IPS-NIHi11 (cell line): ENCODE results near the gene SNAPIN.

Experiments used
- DNase-seq: peaks from one replicate; pipeline ENCODE4 v3.0.0; 2012; ENCODE audit warnings: mixed read lengths, low spot score

SNAPIN gene

GRCh38 chr1:153658400-153659174, at the start of gene SNAPIN:
SNAPIN (plus strand) TSS chr1:153658703; CDS start chr1:153658744, 41 bp downstream.
- DNase-seq = peak; percentile 94

- peak; percentile 91 for DNase-seq
These were observed 49.5 kb upstream of the SNAPIN start for GRCh38 chr1:153608742-153609584.

DNA sequence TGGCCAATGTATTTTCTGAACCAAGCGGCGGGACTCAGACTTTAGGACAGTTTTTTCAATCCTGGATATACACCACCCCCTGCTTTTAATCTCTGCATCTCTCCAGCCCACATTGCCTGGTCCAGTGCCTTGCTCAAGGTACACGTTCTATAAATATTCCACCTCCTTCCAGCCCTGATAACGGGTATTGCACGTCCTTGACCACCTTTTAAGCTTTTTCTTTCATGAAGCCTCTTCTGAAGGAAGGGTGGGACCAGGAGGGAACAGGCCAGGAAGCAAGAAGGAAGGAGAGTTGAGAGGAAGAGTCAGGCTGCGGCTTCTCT, 49.0 kb upstream of the SNAPIN start:
- DNase-seq = no peak

GRCh38 chr1:153610334-153610733, 48.2 kb upstream of the SNAPIN start:
- DNase-seq = no peak

DNA sequence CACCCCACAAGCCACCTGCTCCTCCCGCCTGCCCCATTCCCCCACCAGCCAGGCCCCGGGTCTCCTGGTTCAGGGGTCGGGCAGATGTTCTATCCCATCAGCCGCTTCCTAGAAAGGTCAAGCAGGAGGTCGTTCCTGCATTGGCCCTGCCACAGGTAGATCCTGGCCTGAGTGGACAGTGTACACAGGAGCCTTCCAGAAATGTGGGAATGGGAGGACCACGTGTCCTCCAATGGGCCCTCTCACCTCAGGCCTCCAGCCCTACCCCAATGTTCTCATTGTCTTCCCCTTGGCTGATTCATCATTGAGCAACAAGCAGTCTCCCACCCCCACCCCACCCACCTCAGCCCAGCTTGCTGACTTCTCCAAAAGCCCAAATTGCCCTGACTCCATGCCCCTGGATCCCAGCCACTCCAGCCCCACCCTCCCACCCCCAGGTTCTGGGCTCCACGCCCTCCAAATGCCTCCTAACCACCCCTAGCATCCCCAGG, 47.6 kb upstream of the SNAPIN start:
- DNase-seq = no peak

DNA sequence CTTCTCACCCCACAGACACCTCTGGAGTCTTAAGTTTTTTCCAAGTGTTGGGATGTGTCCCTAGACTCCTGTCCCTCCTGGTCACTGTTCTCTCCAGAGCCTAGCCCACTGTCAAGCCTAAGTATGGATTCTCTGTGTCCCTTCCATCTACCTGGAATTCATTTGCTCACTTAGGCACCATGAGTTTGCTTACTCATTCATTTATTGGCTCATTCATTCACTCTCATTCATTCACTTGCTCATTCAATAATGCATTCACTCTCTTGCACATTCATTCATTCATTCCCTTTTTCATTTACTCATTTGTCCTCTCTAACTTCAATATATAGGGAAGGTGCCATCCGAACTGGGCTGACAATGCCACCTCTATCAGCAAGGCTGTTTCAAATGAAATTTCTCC, 47.1 kb upstream of the SNAPIN start:
- no peak for DNase-seq

- DNase-seq = no peak
These were observed 46.3 kb upstream of the SNAPIN start for GRCh38 chr1:153612111-153612754.

DNA sequence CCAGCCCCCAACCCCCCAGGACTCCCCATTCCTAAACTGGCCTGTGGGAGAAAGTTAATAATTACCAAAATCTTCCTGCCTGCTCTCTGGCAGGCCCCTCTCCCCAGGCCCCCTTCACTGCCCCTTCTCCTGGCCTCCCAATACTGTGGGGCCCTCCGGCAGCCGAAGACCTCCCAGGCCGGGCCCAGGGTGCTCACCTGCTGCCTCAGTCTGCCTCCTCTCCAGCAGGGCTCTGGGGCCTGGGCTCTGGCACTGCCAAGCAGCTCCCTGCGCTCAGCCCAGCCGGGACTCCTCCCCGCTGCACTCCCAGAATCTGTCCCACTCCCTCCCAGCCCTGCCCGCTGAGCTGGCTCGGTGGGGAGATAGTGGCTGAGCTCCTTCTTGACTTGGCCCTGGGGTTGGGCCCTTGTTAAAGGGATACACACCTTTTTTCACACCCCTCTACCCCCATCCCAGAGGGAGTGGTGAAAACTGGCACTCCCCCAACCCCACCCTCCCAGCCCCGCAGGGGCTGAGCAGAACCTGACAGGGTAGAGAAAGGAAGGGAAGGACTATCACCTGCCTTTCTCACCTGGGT, 45.7 kb upstream of the SNAPIN start, which contains the start of gene S100A16:
Gene S100A16 (minus strand): TSS at position 383 of the 577 bp plus-strand sequence. CDS start 4,986 bp downstream, outside the sequence.
- peak; percentile 86 for DNase-seq

DNA sequence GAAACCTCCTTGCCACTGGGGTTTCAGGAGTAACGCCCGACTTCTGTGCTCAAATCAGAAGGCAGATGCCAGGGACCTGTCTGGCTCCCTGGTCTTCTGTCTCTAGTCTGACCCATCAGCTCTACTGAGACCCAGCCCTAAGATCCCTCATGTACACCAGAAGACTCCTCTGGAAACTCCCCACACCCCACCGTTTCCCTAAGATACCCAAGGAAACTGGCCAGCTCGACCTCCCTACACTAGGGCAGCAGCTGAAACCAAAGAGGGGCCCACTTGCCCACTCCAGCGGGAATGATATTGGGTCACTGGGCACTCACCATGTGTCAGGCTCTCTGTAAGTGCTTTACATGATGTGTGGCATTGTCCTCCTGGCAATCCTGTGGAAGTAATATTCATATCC, 45.1 kb upstream of the SNAPIN start:
- DNase-seq = no peak

DNA sequence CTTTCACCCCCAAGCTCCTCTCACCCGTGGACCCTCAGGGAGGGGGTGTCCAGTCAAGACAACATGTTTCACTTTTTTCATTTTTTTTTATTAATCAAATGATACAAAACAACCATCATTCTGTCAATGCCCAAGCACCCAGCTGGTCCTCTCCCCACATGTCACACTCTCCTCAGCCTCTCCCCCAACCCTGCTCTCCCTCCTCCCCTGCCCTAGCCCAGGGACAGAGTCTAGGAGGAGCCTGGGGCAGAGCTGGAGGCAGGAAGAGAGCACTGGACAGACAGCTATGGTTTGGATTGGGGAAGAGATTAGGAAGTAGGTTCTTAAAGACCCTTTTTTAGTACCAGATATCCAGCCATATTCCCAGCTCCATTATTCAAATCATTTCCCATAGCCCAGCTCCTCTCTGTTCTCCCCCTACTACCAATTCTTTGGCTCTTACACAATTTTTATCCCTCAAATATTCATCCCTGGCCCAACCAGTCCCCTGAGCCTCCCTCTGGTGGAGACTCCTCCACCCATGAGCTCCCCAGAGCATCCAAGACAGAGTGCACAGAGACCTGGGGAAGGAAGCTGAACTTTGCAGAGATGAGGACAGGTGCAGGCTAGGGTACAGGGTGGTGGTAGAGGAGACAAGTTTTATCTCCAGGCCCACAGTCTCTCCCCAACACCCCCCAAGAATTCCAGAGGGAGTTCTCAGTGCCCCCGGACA, 44.2 kb upstream of the SNAPIN start:
- no peak for DNase-seq

GRCh38 chr1:153614906-153615305, 43.6 kb upstream of the SNAPIN start:
- DNase-seq = no peak

DNA sequence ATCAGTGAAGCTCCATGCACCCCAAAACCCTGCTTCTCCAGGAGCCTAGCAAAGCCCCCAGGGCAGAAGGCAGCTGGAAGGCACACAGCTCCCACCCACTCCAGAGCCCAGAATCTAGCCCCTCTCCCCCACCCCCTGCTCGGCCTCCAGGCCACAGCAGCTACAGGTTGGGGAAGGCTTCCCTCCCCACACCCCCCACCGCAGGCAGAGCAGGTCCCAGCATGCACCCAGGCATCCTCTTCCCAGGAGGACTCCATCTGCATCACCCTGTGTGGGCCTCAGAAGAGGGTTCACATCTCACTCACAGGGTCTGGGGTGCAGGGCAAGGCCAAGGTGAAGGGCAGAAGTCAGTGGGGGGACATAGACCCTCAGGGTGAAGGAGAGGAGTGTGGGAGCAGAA, 43.1 kb upstream of the SNAPIN start:
- no peak for DNase-seq

DNA sequence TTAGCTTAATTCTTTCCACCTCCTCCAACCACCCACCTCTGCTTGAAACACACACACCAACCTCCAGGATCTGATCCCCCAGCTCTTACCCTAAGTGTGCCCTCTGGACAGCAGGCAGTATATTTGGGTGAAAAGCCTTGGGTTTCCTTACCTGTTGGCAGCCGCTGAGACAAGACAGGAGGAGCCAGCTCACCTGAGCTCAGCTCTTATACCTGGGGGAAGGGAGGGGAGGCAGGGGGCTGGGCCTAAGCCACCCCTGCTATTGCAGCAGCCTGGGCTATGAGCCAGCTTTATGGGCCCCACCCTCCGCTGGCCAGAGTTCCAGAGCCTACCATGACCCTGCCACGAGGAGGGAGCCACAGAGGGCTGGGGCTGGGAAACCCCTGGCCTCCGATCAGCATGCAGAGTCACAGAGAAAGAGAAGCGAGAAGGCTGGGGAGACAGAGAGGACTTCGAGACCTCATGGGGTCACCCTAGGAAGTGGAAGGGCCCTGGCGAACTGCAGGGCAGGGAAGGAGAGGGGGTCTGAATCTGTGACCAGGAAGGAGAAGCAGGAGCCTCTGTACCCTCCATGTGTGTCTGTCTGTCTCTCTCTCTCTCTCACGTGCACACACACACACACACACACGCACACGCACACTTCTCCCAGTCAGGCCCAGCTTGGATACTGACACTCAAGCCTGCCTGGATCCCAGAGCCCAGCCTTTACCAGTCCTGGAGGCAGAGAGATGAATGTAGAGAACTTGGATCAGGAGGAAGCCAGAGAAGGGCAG, 42.2 kb upstream of the SNAPIN start, which contains the start of gene S100A14:
Gene S100A14 (minus strand): TSS at position 182 of the 773 bp plus-strand sequence. CDS start 467 bp downstream, outside the sequence.
- DNase-seq = peak; percentile 42

DNA sequence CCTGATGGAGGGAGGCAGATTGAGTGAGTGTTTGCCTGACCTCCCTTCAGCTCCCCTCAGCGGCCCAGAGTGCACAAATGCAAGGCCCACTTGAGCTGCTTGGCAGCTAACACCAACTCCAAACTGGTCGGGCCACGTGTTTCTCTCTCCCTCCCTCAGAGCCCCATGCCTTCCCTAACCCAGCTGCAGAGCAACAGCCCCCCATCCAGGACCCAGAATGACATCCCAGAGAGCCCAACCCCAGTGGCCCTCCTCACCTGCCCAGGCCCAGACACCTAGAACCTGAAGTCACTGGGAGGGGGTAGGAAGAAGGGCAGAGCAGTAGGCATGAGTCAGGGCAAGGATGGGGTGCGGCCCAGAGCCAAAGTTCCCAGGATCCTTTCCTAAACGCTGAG, 41.6 kb upstream of the SNAPIN start:
- no peak for DNase-seq

DNA sequence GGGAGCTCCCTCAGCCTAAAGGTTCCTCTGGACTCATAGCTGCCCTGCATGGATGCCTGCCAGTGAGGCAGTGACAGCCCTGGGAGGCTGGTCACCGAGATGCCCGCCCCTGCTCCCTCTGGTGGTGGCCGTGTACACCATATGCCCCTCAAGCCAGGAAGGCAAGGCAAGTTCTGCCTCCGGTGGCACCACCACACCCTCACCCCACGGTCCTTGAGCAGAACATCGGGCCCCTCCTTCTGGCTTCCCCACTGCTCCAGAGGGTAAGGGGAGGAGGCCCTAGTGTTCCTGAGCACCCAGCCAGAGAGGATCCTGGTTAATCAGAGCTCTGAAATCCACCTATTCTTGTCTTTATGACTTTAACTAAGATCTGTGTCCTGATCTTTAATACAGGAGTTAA, 40.8 kb upstream of the SNAPIN start:
- DNase-seq = peak; percentile 80

GRCh38 chr1:153619171-153619570, 39.3 kb upstream of the SNAPIN start:
- DNase-seq = no peak

- no peak for DNase-seq
These were observed 35.4 kb upstream of the SNAPIN start for GRCh38 chr1:153623101-153623500.

DNA sequence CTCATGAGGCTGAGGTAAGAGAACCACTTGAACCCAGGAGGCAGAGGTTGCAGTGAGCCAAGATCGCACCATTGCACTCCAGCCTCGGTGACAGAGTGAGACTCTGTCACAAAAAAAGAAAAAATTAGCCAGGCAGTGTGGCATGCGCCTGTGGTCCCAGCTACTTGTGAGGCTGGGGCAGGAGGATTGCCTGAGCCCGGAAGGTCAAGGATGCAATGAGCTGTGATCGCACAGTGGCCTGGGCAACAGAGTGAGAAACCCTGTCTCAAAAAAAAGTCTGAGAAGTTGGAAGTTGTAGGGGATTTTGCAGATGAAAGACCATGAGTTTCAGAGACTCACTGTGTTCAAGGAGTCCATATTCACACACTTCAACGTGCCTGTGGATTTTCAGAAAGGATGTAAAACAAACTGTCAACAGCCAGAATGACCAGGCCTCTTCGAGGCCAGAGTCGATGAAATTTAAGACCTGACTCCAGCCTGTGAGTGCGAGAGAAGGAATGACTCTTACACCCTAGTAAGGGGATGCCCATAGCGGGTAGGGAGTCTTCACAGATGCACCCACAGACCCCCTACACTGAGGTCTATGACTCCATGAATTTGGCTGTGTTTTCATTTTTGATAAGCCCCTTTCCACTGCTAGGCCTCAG, 33.4 kb upstream of the SNAPIN start:
- DNase-seq = no peak

- DNase-seq = no peak
These were observed 32.0 kb upstream of the SNAPIN start for GRCh38 chr1:153626477-153626903.
